ENCODE measurements around the gene FOXA1. TPM values are rescaled to one million over a fixed set of nuclear protein-coding genes. Genes with fewer than 3 reads are reported as not detected.

FOXA1 gene
- total and polyA plus RNA-seq, 7 donors, result 14.4 to 19.4 (median 18.3) TPM; not detected in 4

- H3K36me3 ChIP-seq, result no peaks in the 10 kb centered on the region
- no peaks in the 10 kb centered on the region for H3K9me3 ChIP-seq
- H3K4me3 ChIP-seq, result no peak overlapping the region
- intact Hi-C loops (cut with DNase I), result no loop called here
- H3K27ac ChIP-seq, result no peak overlapping the region
- no peak for DNase-seq
- H3K4me1 ChIP-seq, result no peaks in the 10 kb centered on the region
- 90 to 95% methylated on average over 2 of the region's 2 CpGs for WGBS, 2 donors
- H3K27me3 ChIP-seq, result peaks cover 0 to 2% (median 0%) of the 10 kb centered on the region in 3 donors
- TF ChIP-seq, protein P1, sequence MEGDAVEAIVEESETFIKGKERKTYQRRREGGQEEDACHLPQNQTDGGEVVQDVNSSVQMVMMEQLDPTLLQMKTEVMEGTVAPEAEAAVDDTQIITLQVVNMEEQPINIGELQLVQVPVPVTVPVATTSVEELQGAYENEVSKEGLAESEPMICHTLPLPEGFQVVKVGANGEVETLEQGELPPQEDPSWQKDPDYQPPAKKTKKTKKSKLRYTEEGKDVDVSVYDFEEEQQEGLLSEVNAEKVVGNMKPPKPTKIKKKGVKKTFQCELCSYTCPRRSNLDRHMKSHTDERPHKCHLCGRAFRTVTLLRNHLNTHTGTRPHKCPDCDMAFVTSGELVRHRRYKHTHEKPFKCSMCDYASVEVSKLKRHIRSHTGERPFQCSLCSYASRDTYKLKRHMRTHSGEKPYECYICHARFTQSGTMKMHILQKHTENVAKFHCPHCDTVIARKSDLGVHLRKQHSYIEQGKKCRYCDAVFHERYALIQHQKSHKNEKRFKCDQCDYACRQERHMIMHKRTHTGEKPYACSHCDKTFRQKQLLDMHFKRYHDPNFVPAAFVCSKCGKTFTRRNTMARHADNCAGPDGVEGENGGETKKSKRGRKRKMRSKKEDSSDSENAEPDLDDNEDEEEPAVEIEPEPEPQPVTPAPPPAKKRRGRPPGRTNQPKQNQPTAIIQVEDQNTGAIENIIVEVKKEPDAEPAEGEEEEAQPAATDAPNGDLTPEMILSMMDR (IDR thresholded peaks at IDR 0.05), result no peak
- TF ChIP-seq POLR2A (IDR thresholded peaks at IDR 0.05) (no peak), POLR2AphosphoS5 (IDR thresholded peaks at IDR 0.05) (no peak), EP300 (IDR thresholded peaks at IDR 0.05) (no peak)
Observed at GRCh38 chr14:37638599-37638998, 43.5 kb upstream of the FOXA1 start.

DNA sequence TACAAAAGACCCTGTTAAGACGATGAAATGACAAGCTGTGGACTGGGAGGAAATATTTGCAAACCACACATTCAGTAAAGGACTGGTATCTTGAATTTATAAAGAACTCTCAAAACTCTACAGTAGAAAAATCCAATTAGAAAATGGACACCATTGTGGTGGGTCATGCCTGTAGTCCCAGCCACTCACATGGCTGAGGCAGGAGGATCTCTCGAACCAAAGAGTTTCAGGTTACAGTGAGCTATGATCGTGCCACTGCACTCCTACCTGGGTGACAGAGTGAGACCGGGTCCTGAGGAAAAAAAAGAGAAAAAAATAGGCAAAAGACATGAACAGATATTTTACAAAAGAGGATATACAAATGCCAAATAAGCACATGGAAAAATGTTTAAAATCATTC, 42.3 kb upstream of the FOXA1 start:
- no peak overlapping the region for H3K27ac ChIP-seq
- no peak for TF ChIP-seq POLR2A (IDR thresholded peaks at IDR 0.05)
- TF ChIP-seq, protein P1 (IDR thresholded peaks at IDR 0.05), result no peak
- no peak for TF ChIP-seq POLR2AphosphoS5 (IDR thresholded peaks at IDR 0.05)
- TF ChIP-seq EP300 (IDR thresholded peaks at IDR 0.05), result no peak
- H3K4me3 ChIP-seq, result no peak overlapping the region
- H3K36me3 ChIP-seq, result no peaks in the 10 kb centered on the region
- H3K9me3 ChIP-seq, result no peaks in the 10 kb centered on the region
- peaks cover 0 to 15% (median 7%) of the 10 kb centered on the region in 3 donors for H3K27me3 ChIP-seq
- H3K4me1 ChIP-seq, result no peaks in the 10 kb centered on the region
- intact Hi-C loops (cut with DNase I), result no loop called here
- no peak for DNase-seq
- WGBS, 2 donors, result 83 to 94% methylated on average over 4 of the region's 4 CpGs

GRCh38 chr14:37625597-37626595, 30.8 kb upstream of the FOXA1 start:
- Histone ChIP-seq H3K27ac (no peak overlapping the region), H3K27me3 (peaks cover 5 to 34% (median 14%) of the 10 kb centered on the region in 3 donors), H3K4me1 (peaks cover 0 to 11% (median 8%) of the 10 kb centered on the region in 4 donors), H3K9me3 (peaks cover 0 to 6% (median 0%) of the 10 kb centered on the region in 4 donors), H3K4me3 (no peak overlapping the region), H3K36me3 (no peaks in the 10 kb centered on the region)
- WGBS, 2 donors, result 59 to 69% methylated on average over 9 of the region's 9 CpGs
- TF ChIP-seq POLR2AphosphoS5 (IDR thresholded peaks at IDR 0.05), result no peak
- TF ChIP-seq POLR2A (IDR thresholded peaks at IDR 0.05), result no peak
- TF ChIP-seq, protein P1 (IDR thresholded peaks at IDR 0.05), result no peak
- no peak for TF ChIP-seq EP300 (IDR thresholded peaks at IDR 0.05)
- no peak for DNase-seq
- intact Hi-C loops (cut with DNase I), result no loop called here

GRCh38 chr14:37623971-37624370, 28.9 kb upstream of the FOXA1 start:
- Histone ChIP-seq H3K27me3 (peaks cover 5 to 43% (median 14%) of the 10 kb centered on the region in 3 donors), H3K4me3 (no peak overlapping the region)
- intact Hi-C loops (cut with DNase I), result no loop called here

More at GRCh38 chr14:37623971-37624370, 28.9 kb upstream of the FOXA1 start:
- Histone ChIP-seq H3K27ac (no peak overlapping the region), H3K36me3 (no peaks in the 10 kb centered on the region), H3K9me3 (no peaks in the 10 kb centered on the region), H3K4me1 (peaks cover 0 to 11% (median 8%) of the 10 kb centered on the region in 4 donors)
- TF ChIP-seq POLR2AphosphoS5 (IDR thresholded peaks at IDR 0.05), result no peak
- no peak for TF ChIP-seq EP300 (IDR thresholded peaks at IDR 0.05)
- TF ChIP-seq, protein P1 (IDR thresholded peaks at IDR 0.05), result no peak
- no peak for TF ChIP-seq POLR2A (IDR thresholded peaks at IDR 0.05)
- DNase-seq, result no peak
- WGBS, 2 donors, result 95 to 99% methylated on average over 1 of the region's 1 CpG

Data from sigmoid colon (tissue), 7 donors.